ENCODE results near the gene KCNB1.

The KCNB1 gene

GRCh38 chr20:49398401-49399144, 83.9 kb downstream of the KCNB1 start:
- H3K4me3 ChIP-seq (ENCODE audit: low read depth, low read length), result no peak overlapping the region
- no peak for TF ChIP-seq CTCF (IDR thresholded peaks at IDR 0.05; ENCODE audit: low read depth, low read length)

- TF ChIP-seq CTCF (IDR thresholded peaks at IDR 0.05; ENCODE audit: low read depth, low read length), result no peak
- no peak overlapping the region for H3K4me3 ChIP-seq (ENCODE audit: low read depth, low read length)
Measured at GRCh38 chr20:49397525-49397924, 84.9 kb downstream of the KCNB1 start.

- TF ChIP-seq CTCF (IDR thresholded peaks at IDR 0.05; ENCODE audit: low read depth, low read length), result no peak; the same call in 1 of the 2 replicates
Measured at GRCh38 chr20:49396230-49396629, 86.2 kb downstream of the KCNB1 start.

GRCh38 chr20:49395659-49396058, 86.8 kb downstream of the KCNB1 start:
- H3K4me3 ChIP-seq (ENCODE audit: low read depth, low read length), result no peak overlapping the region
- no peak for TF ChIP-seq CTCF (IDR thresholded peaks at IDR 0.05; ENCODE audit: low read depth, low read length)

More at GRCh38 chr20:49396230-49396629, 86.2 kb downstream of the KCNB1 start:
- no peak overlapping the region for H3K4me3 ChIP-seq (ENCODE audit: low read depth, low read length)

GRCh38 chr20:49395183-49395582, 87.3 kb downstream of the KCNB1 start:
- no peak overlapping the region for H3K4me3 ChIP-seq (ENCODE audit: low read depth, low read length)
- TF ChIP-seq CTCF (IDR thresholded peaks at IDR 0.05; ENCODE audit: low read depth, low read length), result no peak

- H3K4me3 ChIP-seq (ENCODE audit: low read depth, low read length), result no peak overlapping the region
- no peak for TF ChIP-seq CTCF (IDR thresholded peaks at IDR 0.05; ENCODE audit: low read depth, low read length)
Measured at GRCh38 chr20:49394757-49395156, 87.7 kb downstream of the KCNB1 start.

GRCh38 chr20:49394264-49394663, 88.2 kb downstream of the KCNB1 start:
- H3K4me3 ChIP-seq (ENCODE audit: low read depth, low read length), result no peak overlapping the region
- TF ChIP-seq CTCF (IDR thresholded peaks at IDR 0.05; ENCODE audit: low read depth, low read length), result no peak
